IMR-90 (cell line): ENCODE results near the gene PTPRN2. TPM values are rescaled to one million over a fixed set of nuclear protein-coding genes. Genes with fewer than 3 reads are reported as not detected.

Source experiments
- ATAC-seq: fragments of 200-7000 bp; cut with Tn5 transposase; 2 replicates; pipeline ENCODE4 v1.9.1; 2020; ENCODE audit warnings: low read depth, mild to moderate bottlenecking, moderate library complexity
- BruUV-seq: library from RNA; stranded (reverse); fragments of 400-500 nt; replicated peaks from 2 replicates; lab custom pipeline; 2021; lab: Mats Ljungman, UMichigan
- CTCF ChIA-PET: fragments of 300-600 bp; formaldehyde crosslinking; extraction: SDS; loops from one replicate; lab custom pipeline; 2021; ENCODE audit warnings: antibody characterized with exemption; lab: Yijun Ruan, JAX
- POLR2A ChIA-PET: fragments of 300-600 bp; sonication (Branson Sonifier 250); formaldehyde crosslinking; loops from one replicate; lab custom pipeline; 2022; ENCODE audit warnings: antibody characterized with exemption; ENCODE audit not compliant: unreplicated experiment; lab: Charles Lee
- DNase-seq: peaks from one replicate; pipeline ENCODE4 v3.0.0; 2013
- H2AFZ ChIP-seq: replicated peaks from 2 replicates; pipeline ENCODE3; 2013; ENCODE audit warnings: low read length, mild to moderate bottlenecking; ENCODE audit not compliant: poor library complexity
- H2AK5ac ChIP-seq: 2 replicates; pipeline ENCODE4 v1.6.1; 2013; ENCODE audit warnings: low read depth, low read length, inconsistent platforms
- H2AK9ac ChIP-seq: replicated peaks from 2 replicates; pipeline ENCODE3; 2013; ENCODE audit warnings: mild to moderate bottlenecking, low read depth, low read length, moderate library complexity; ENCODE audit not compliant: poor library complexity
- H2BK120ac ChIP-seq: 2 replicates; pipeline ENCODE4 v1.6.1; 2013; ENCODE audit warnings: low read depth, low read length, inconsistent platforms
- H2BK15ac ChIP-seq: 3 replicates; pipeline ENCODE4 v1.6.1; 2013; ENCODE audit warnings: low read depth, low read length, inconsistent platforms
- H2BK20ac ChIP-seq: 2 replicates; pipeline ENCODE4 v1.6.1; 2013; ENCODE audit warnings: low read depth, mild to moderate bottlenecking, inconsistent platforms, low read length, moderate library complexity
- H2BK5ac ChIP-seq: 2 replicates; pipeline ENCODE4 v1.6.1; 2013; ENCODE audit warnings: mild to moderate bottlenecking, low read depth, low read length, inconsistent platforms; ENCODE audit not compliant: poor library complexity, severe bottlenecking
- H3K14ac ChIP-seq: replicated peaks from 2 replicates; pipeline ENCODE4 v1.6.1; 2013; ENCODE audit warnings: low read depth, low read length, inconsistent platforms
- H3K18ac ChIP-seq: 2 replicates; pipeline ENCODE4 v1.6.1; 2013; ENCODE audit warnings: low read depth, low read length, control low read depth
- H3K23ac ChIP-seq: 2 replicates; pipeline ENCODE4 v1.6.1; 2013; ENCODE audit warnings: low read depth, low read length, inconsistent platforms
- H3K27ac ChIP-seq: 2 replicates; pipeline ENCODE4 v1.5.1; 2013; ENCODE audit warnings: mild to moderate bottlenecking, control low read depth, low read length; ENCODE audit not compliant: insufficient read depth
- H3K27me3 ChIP-seq: 2 replicates; pipeline ENCODE4 v1.6.1; 2013; ENCODE audit warnings: low read length; ENCODE audit not compliant: control insufficient read depth, insufficient read depth
- H3K36me3 ChIP-seq: 2 replicates; pipeline ENCODE4 v1.6.1; 2013; ENCODE audit warnings: low read length, mixed read lengths; ENCODE audit not compliant: control insufficient read depth, insufficient read depth
- H3K4ac ChIP-seq: 2 replicates; pipeline ENCODE4 v1.6.1; 2013; ENCODE audit warnings: low read depth, low read length, inconsistent platforms
- H3K4me1 ChIP-seq: 2 replicates; pipeline ENCODE4 v1.6.1; 2013; ENCODE audit warnings: low read length, mixed read lengths; ENCODE audit not compliant: control insufficient read depth, insufficient read depth
- H3K4me2 ChIP-seq: 2 replicates; pipeline ENCODE4 v1.6.1; 2013; ENCODE audit warnings: low read depth, mild to moderate bottlenecking, control low read depth, low read length, moderate library complexity
- H3K4me3 ChIP-seq: 2 replicates; pipeline ENCODE4 v1.5.1; 2013; ENCODE audit warnings: low read depth, mild to moderate bottlenecking, control low read depth, low read length, moderate library complexity; ENCODE audit not compliant: insufficient read depth
- H3K56ac ChIP-seq: 2 replicates; pipeline ENCODE4 v1.6.1; 2013; ENCODE audit warnings: low read length, inconsistent platforms; ENCODE audit not compliant: insufficient read depth; ENCODE audit errors: extremely low read depth
- H3K79me1 ChIP-seq, 2 experiments: 2 replicates each; pipeline ENCODE4 v1.6.1; 2013; ENCODE audit warnings: low read length in 2 of 2, inconsistent platforms in 1 of 2, low read depth in 1 of 2
- H3K9ac ChIP-seq: 2 replicates; pipeline ENCODE4 v1.6.1; 2013; ENCODE audit warnings: low read depth, low read length, control low read depth
- H3K9me1 ChIP-seq: 2 replicates; pipeline ENCODE4 v1.6.1; 2013; ENCODE audit warnings: low read length, inconsistent platforms; ENCODE audit not compliant: insufficient read depth
- H3K9me3 ChIP-seq: 2 replicates; pipeline ENCODE4 v1.6.1; 2013; ENCODE audit warnings: low read length; ENCODE audit not compliant: control insufficient read depth, insufficient read depth
- H4K20me1 ChIP-seq: 2 replicates; pipeline ENCODE4 v1.6.1; 2013; ENCODE audit warnings: low read length, inconsistent platforms; ENCODE audit not compliant: insufficient read depth
- H4K5ac ChIP-seq: 2 replicates; pipeline ENCODE4 v1.6.1; 2013; ENCODE audit warnings: mild to moderate bottlenecking, low read depth, low read length, control low read depth
- H4K8ac ChIP-seq, 2 experiments: 2 replicates each; pipeline ENCODE4 v1.6.1; 2013; ENCODE audit warnings: low read depth in 2 of 2, low read length in 2 of 2, control low read depth in 1 of 2, inconsistent platforms in 1 of 2
- H4K91ac ChIP-seq: 2 replicates; pipeline ENCODE4 v1.6.1; 2013; ENCODE audit warnings: low read depth, low read length, inconsistent platforms; ENCODE audit not compliant: insufficient read depth
- BHLHE40 ChIP-seq: fragments of 150-350 bp; IDR thresholded peaks from 2 replicates; pipeline ENCODE4 v1.6.1; 2016; ENCODE audit warnings: mild to moderate bottlenecking, low read depth, low read length
- CEBPB ChIP-seq: IDR thresholded peaks from 2 replicates; pipeline ENCODE4 v1.6.1; 2012; ENCODE audit warnings: low read depth, low read length, improper control_type of control experiment
- CHD1 ChIP-seq: IDR thresholded peaks from 2 replicates; pipeline ENCODE4 v1.6.1; 2012; ENCODE audit warnings: low read depth, low read length, improper control_type of control experiment
- CTCF ChIP-seq: conservative IDR thresholded peaks from 2 replicates; pipeline ENCODE4 v1.5.1; 2012; ENCODE audit warnings: mild to moderate bottlenecking, low read depth, low read length, improper control_type of control experiment
- ELK1 ChIP-seq: fragments of 150-350 bp; IDR thresholded peaks from 2 replicates; pipeline ENCODE4 v1.6.1; 2016; ENCODE audit warnings: low read depth, mild to moderate bottlenecking, low read length, moderate library complexity, borderline replicate concordance
- FOS ChIP-seq: fragments of 150-350 bp; IDR thresholded peaks from 2 replicates; pipeline ENCODE4 v1.6.1; 2016; ENCODE audit warnings: low read depth, low read length
- MAFK ChIP-seq: IDR thresholded peaks from 2 replicates; pipeline ENCODE4 v1.6.1; 2012; ENCODE audit warnings: low read depth, low read length, improper control_type of control experiment
- MAZ ChIP-seq: IDR thresholded peaks from 2 replicates; pipeline ENCODE4 v1.6.1; 2012; ENCODE audit warnings: low read depth, mild to moderate bottlenecking, low read length, improper control_type of control experiment, moderate library complexity, borderline replicate concordance
- NFE2L2 ChIP-seq: fragments of 150-350 bp; IDR thresholded peaks from 2 replicates; pipeline ENCODE4 v1.6.1; 2016; ENCODE audit warnings: low read depth, mild to moderate bottlenecking, low read length
- POLR2A ChIP-seq: IDR thresholded peaks from 2 replicates; pipeline ENCODE4 v1.6.1; 2012; ENCODE audit warnings: mild to moderate bottlenecking, low read depth, low read length
- RAD21 ChIP-seq: IDR thresholded peaks from 2 replicates; pipeline ENCODE4 v1.6.1; 2012; ENCODE audit warnings: low read length, improper control_type of control experiment
- RCOR1 ChIP-seq: IDR thresholded peaks from 2 replicates; pipeline ENCODE4 v1.6.1; 2012; ENCODE audit warnings: mild to moderate bottlenecking, low read length, improper control_type of control experiment; ENCODE audit not compliant: insufficient replicate concordance
- RFX5 ChIP-seq: IDR thresholded peaks from 2 replicates; pipeline ENCODE4 v1.8.0; 2012; ENCODE audit warnings: low read depth, mild to moderate bottlenecking, low read length, moderate library complexity
- SMC3 ChIP-seq: fragments of 150-350 bp; IDR thresholded peaks from 2 replicates; pipeline ENCODE4 v1.6.1; 2016; ENCODE audit warnings: low read depth, mild to moderate bottlenecking, antibody characterized with exemption, low read length, moderate library complexity
- USF2 ChIP-seq: fragments of 150-350 bp; IDR thresholded peaks from 2 replicates; pipeline ENCODE4 v1.6.1; 2017; ENCODE audit warnings: mild to moderate bottlenecking, antibody characterized with exemption, low read length, low read depth
- WGBS, 2 experiments: methylation state at CpG; one replicate each; pipeline versions ENCODE4 v1.1.5 to v1.1.7; 2013; ENCODE audit warnings: missing lambda C conversion rate in 2 of 2; ENCODE audit not compliant: insufficient read length in 1 of 2; ENCODE audit errors: extremely low coverage in 2 of 2; 5-methylcytosine and 5-hydroxymethylcytosine counted together
- dilution Hi-C: fragments of 300-500 bp; cut with HindIII; formaldehyde crosslinking; loops from one replicate; pipeline ENCODE4 v1.14.3; 2018; ENCODE audit warnings: low sequenced_read_pairs; ENCODE audit not compliant: unreplicated experiment
- in situ Hi-C: fragments of 300-500 bp; cut with MboI; formaldehyde crosslinking; loops from 3 replicates; pipeline ENCODE4 v1.14.3; 2019; ENCODE audit warnings: low sequenced_read_pairs, inconsistent platforms, mixed read lengths
- intact Hi-C: fragments of 100-400 bp; cut with micrococcal nuclease; formaldehyde crosslinking; loops from 2 replicates; pipeline ENCODE4 v1.10.0; 2022
- polyA plus RNA-seq, 3 experiments: library from polyadenylated mRNA; depleted of rRNA; stranded (reverse); fragments of >200 nt; gene quantifications; 2 replicates each; pipeline ENCODE4 v1.2.3, GENCODE V29; 2012; ENCODE audit warnings: low replicate concordance in 1 of 3
- total RNA-seq: library from RNA; depleted of rRNA; stranded (reverse); fragments of >200 nt; gene quantifications from 2 replicates; pipeline ENCODE4 v1.2.3, GENCODE V29; 2012

Gene PTPRN2
- total and polyA plus RNA-seq, 2 of the 4 experiments (the other 2 are of a cell fraction): 0.03 TPM; not detected in 1

DNA sequence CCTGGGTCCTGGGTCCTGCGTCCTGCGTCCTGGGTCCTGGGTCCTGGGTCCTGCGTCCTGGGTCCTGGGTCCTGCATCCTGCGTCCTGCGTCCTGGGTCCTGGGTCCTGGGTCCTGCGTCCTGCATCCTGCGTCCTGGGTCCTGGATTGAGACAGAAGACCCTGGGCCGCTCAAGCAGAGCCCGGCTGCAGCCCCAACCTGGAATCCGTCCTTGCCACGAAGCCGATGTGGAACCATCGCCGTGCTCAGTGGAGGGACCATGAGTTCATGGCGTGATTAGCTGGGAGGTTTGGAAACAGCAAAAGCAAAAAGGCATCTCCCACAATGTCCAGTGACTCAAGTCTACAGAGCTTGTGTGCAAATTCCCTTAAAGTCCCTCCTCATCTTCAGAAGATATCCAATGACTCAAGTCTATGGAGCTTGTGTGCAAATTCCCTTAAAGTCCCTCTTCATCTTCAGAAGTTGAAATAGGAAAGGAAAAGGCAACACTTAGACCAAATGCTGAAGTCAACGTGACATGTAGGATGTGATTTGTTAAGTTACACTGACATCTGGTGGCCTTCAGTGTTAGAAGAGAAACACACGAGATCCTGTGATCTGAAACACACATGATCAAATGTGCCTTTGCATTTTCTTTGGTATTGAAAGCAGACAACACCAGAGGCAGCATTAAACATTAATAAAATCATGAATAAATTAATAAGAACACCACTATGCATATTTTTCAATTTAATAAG, 179.9 kb downstream of the PTPRN2 start:
- Histone ChIP-seq H3K36me3 (no peaks in the 10 kb centered on the region), H3K23ac (no peak overlapping the region), H3K4ac (no peak overlapping the region), H3K4me1 (no peaks in the 10 kb centered on the region), H2AK9ac (no peak overlapping the region), H3K14ac (no peak overlapping the region), H4K20me1 (no peaks in the 10 kb centered on the region), H2BK120ac (no peak overlapping the region), H2BK15ac (no peak overlapping the region), H2AK5ac (no peak overlapping the region), H3K4me2 (no peak overlapping the region), H3K56ac (no peak overlapping the region), H3K27ac (no peak overlapping the region), H3K27me3 (no peaks in the 10 kb centered on the region), H3K9ac (no peak overlapping the region), H2BK5ac (no peak overlapping the region), H3K79me1 (no peaks in the 10 kb centered on the region), H2BK20ac (no peak overlapping the region), H4K91ac (no peak overlapping the region), H2AFZ (no peak overlapping the region), H4K5ac (no peak overlapping the region), H3K9me1 (no peaks in the 10 kb centered on the region), H3K9me3 (peaks cover 49% of the 10 kb centered on the region), H3K4me3 (no peak overlapping the region), H3K18ac (no peak overlapping the region), H4K8ac (no peak overlapping the region)
- ChIA-PET POLR2A (no interaction called here), CTCF (no interaction called here)
- DNase-seq (no peak), ATAC-seq (no peak)
- dilution Hi-C loops (no loop called here), in situ Hi-C loops (no loop called here), intact Hi-C loops (no loop called here)
- TF ChIP-seq MAZ: no peak
- TF ChIP-seq RAD21: no peak
- no peak for TF ChIP-seq CEBPB
- TF ChIP-seq CHD1: no peak
- TF ChIP-seq RCOR1: no peak
- no peak for TF ChIP-seq SMC3
- TF ChIP-seq ELK1: no peak
- no peak for TF ChIP-seq MAFK
- TF ChIP-seq POLR2A: no peak
- TF ChIP-seq RFX5: no peak
- no peak for TF ChIP-seq NFE2L2
- no peak for TF ChIP-seq USF2
- TF ChIP-seq CTCF: no peak
- TF ChIP-seq FOS: no peak
- TF ChIP-seq BHLHE40: no peak
- 93% methylated on average over 3 of the region's 17 CpGs; no CpG with 5 or more reads in 1 of the 2 experiments for WGBS, 2 experiments
- no TSS peak for BruUV-seq
